ENCODE data around the gene LLPH. TPM values are rescaled to one million over a fixed set of nuclear protein-coding genes. Genes with fewer than 3 reads are reported as not detected.
A peak's percentile ranks its signal among the peaks of the same experiment; 100 is the strongest.

The LLPH gene
- total RNA-seq, 1 donor: 5.6 TPM

- TF ChIP-seq CTCF (IDR thresholded peaks at IDR 0.05; ENCODE audit: insufficient read depth, low read depth, low read length): no peak
- DNase-seq (ENCODE audit: low read depth): no peak
- no peak overlapping the region for H3K4me3 ChIP-seq (ENCODE audit: low read depth, low read length)
Observed at GRCh38 chr12:66142826-66143225, 12.3 kb upstream of the LLPH start.

- H3K4me3 ChIP-seq (ENCODE audit: low read depth, low read length): no peak overlapping the region
- DNase-seq (ENCODE audit: low read depth): no peak
- TF ChIP-seq CTCF (IDR thresholded peaks at IDR 0.05; ENCODE audit: insufficient read depth, low read depth, low read length): no peak
Observed at GRCh38 chr12:66141299-66141698, 10.7 kb upstream of the LLPH start.

GRCh38 chr12:66140731-66141130, 10.2 kb upstream of the LLPH start:
- no peak overlapping the region for H3K4me3 ChIP-seq (ENCODE audit: low read depth, low read length)
- DNase-seq (ENCODE audit: low read depth): no peak
- no peak for TF ChIP-seq CTCF (IDR thresholded peaks at IDR 0.05; ENCODE audit: insufficient read depth, low read depth, low read length)

- DNase-seq (ENCODE audit: low read depth): no peak
- H3K4me3 ChIP-seq (ENCODE audit: low read depth, low read length): no peak overlapping the region
- no peak for TF ChIP-seq CTCF (IDR thresholded peaks at IDR 0.05; ENCODE audit: insufficient read depth, low read depth, low read length)
Observed at GRCh38 chr12:66139328-66139727, 8.8 kb upstream of the LLPH start.

- H3K4me3 ChIP-seq (ENCODE audit: low read depth, low read length): no peak overlapping the region
- no peak for TF ChIP-seq CTCF (IDR thresholded peaks at IDR 0.05; ENCODE audit: insufficient read depth, low read depth, low read length)
- no peak for DNase-seq (ENCODE audit: low read depth)
Observed at GRCh38 chr12:66137937-66138336, 7.4 kb upstream of the LLPH start.

GRCh38 chr12:66132408-66132807, 1.9 kb upstream of the LLPH start:
- TF ChIP-seq CTCF (IDR thresholded peaks at IDR 0.05; ENCODE audit: insufficient read depth, low read depth, low read length): no peak
- no peak overlapping the region for H3K4me3 ChIP-seq (ENCODE audit: low read depth, low read length)
- DNase-seq (ENCODE audit: low read depth): peak; percentile 82

GRCh38 chr12:66131067-66131688, 628 bp upstream of the LLPH start:
- TF ChIP-seq CTCF (IDR thresholded peaks at IDR 0.05; ENCODE audit: insufficient read depth, low read depth, low read length): no peak
- no peak for DNase-seq (ENCODE audit: low read depth)
- H3K4me3 ChIP-seq (ENCODE audit: low read depth, low read length): peak overlapping the region; percentile 94
